ENCODE data around the gene SVOP. TPM values are rescaled to one million over a fixed set of nuclear protein-coding genes. Genes with fewer than 3 reads are reported as not detected.

The SVOP gene
- total and polyA plus RNA-seq, 2 experiments from 2014 or later: 0.10 TPM; not detected in 1

GRCh38 chr12:108875280-108875679, 145.6 kb downstream of the SVOP start:
- ATAC-seq (no peak), DNase-seq (ENCODE audit: low spot score) (no peak)
- Histone ChIP-seq H3K27ac (ENCODE audit: low read depth) (no peak overlapping the region), H3K4me2 (no peak overlapping the region), H3F3A (replicated peaks; ENCODE audit: low read depth) (no peaks in the 10 kb centered on the region), H3K79me2 (replicated peaks; ENCODE audit: insufficient read depth) (no peaks in the 10 kb centered on the region), H4K20me1 (replicated peaks; ENCODE audit: insufficient read depth) (no peaks in the 10 kb centered on the region), H2AFZ (no peak overlapping the region), H3K4me1 (ENCODE audit: insufficient read depth) (no peaks in the 10 kb centered on the region; the same call in 1 of the 2 replicates), H3K4me3 (no peak overlapping the region), H3K9me2 (ENCODE audit: insufficient read depth) (no peaks in the 10 kb centered on the region), H3K27me3 (ENCODE audit: insufficient read depth) (no peaks in the 10 kb centered on the region), H3K36me3 (ENCODE audit: insufficient read depth) (no peaks in the 10 kb centered on the region)
- TF ChIP-seq EZH2phosphoT487 (IDR thresholded peaks at IDR 0.05; ENCODE audit: unreplicated experiment) (no peak), ZNF331 (CRISPR knock-in tag; IDR thresholded peaks at IDR 0.05; ENCODE audit: low read depth) (no peak), ZNF462 (CRISPR knock-in tag; IDR thresholded peaks at IDR 0.05) (no peak), EZH2 (IDR thresholded peaks at IDR 0.05; ENCODE audit: low read depth, unreplicated experiment) (no peak), REST (IDR thresholded peaks at IDR 0.05; ENCODE audit: unreplicated experiment) (no peak), POLR2AphosphoS5 (IDR thresholded peaks at IDR 0.05; ENCODE audit: low read depth) (no peak), ETS1 (IDR thresholded peaks at IDR 0.05) (no peak), JUNB (IDR thresholded peaks at IDR 0.05; ENCODE audit: unreplicated experiment) (no peak), NANOG (IDR thresholded peaks at IDR 0.05; ENCODE audit: borderline replicate concordance) (no peak), CREB1 (CRISPR knock-in tag; IDR thresholded peaks at IDR 0.05; ENCODE audit: low read depth) (no peak), ZNF114 (CRISPR knock-in tag; IDR thresholded peaks at IDR 0.05) (no peak), CTCF (conservative IDR thresholded peaks at IDR 0.05; ENCODE audit: low read depth in 2 of 2) (no peak), STAT1 (IDR thresholded peaks at IDR 0.05; ENCODE audit: unreplicated experiment) (no peak)
- Mint-ChIP-seq H3K27me3 (ENCODE audit: insufficient read depth, low read depth, poor library complexity) (peaks cover 5% of the 10 kb centered on the region), H3K4me1 (peaks cover 2% of the 10 kb centered on the region; the same call in 1 of the 3 replicates), H3K36me3 (ENCODE audit: low read depth) (no peaks in the 10 kb centered on the region), H3K4me3 (no peak overlapping the region), H3K27ac (no peak overlapping the region), H3K9me3 (no peaks in the 10 kb centered on the region)

Measured in GM23338 (cell line).